Measurements from ENCODE around the gene RABL6. TPM values are rescaled to one million over a fixed set of nuclear protein-coding genes. Genes with fewer than 3 reads are reported as not detected.
"Not testable (repeated sequence)": the region's sequence is repeated elsewhere in the genome, so short reads cannot be mapped to it uniquely, and the experiment has no call there.

The RABL6 gene
- total and polyA plus RNA-seq, 5 experiments from 2014 or later = 11.6 to 74.5 (median 17.2) TPM

GRCh38 chr9:136782452-136782851 lies 25.3 kb upstream of the RABL6 start:
- no peak overlapping the region for H3K27ac Mint-ChIP-seq
- POLR2A ChIA-PET = no interaction called here
- H3K27me3 Mint-ChIP-seq = peaks cover 2 to 21% (median 9%) of the 10 kb centered on the region in 5 donors
- ATAC-seq = no peak
- no peak for DNase-seq
- peaks cover under 1 to 4% (median 1%) of the 10 kb centered on the region in 4 donors for H3K4me1 Mint-ChIP-seq
- no peak overlapping the region for H3K4me3 Mint-ChIP-seq
- H3K9me3 Mint-ChIP-seq = no peaks in the 10 kb centered on the region
- no peaks in the 10 kb centered on the region for H3K36me3 Mint-ChIP-seq

GRCh38 chr9:136784249-136784996 lies 23.3 kb upstream of the RABL6 start:
- peaks cover 0 to 5% (median 3%) of the 10 kb centered on the region in 5 donors for H3K27me3 Mint-ChIP-seq
- DNase-seq = no peak
- POLR2A ChIA-PET = no interaction called here
- ATAC-seq = no peak
- H3K4me3 Mint-ChIP-seq = no peak overlapping the region
- H3K9me3 Mint-ChIP-seq = no peaks in the 10 kb centered on the region
- H3K36me3 Mint-ChIP-seq = no peaks in the 10 kb centered on the region
- H3K27ac Mint-ChIP-seq = no peak overlapping the region
- peaks cover 1 to 16% (median 9%) of the 10 kb centered on the region in 4 donors for H3K4me1 Mint-ChIP-seq

- Mint-ChIP-seq H3K36me3 (no peaks in the 10 kb centered on the region), H3K4me1 (peaks cover 1 to 16% (median 9%) of the 10 kb centered on the region in 4 donors), H3K27ac (no peak overlapping the region), H3K27me3 (peaks cover 0 to 5% (median 3%) of the 10 kb centered on the region in 5 donors), H3K4me3 (no peak overlapping the region), H3K9me3 (no peaks in the 10 kb centered on the region)
- no peak for DNase-seq
- POLR2A ChIA-PET = no interaction called here
- ATAC-seq = no peak
Observed at GRCh38 chr9:136784997-136785361, 22.8 kb upstream of the RABL6 start.

GRCh38 chr9:136785565-136786355 lies 22.0 kb upstream of the RABL6 start:
- not testable (repeated sequence) for H3K27ac Mint-ChIP-seq, H3K9me3 Mint-ChIP-seq, DNase-seq, H3K36me3 Mint-ChIP-seq, H3K4me3 Mint-ChIP-seq, ATAC-seq, H3K27me3 Mint-ChIP-seq
- peaks cover 1 to 24% (median 14%) of the 10 kb centered on the region in 4 donors for H3K4me1 Mint-ChIP-seq
- POLR2A ChIA-PET = interaction anchor here (0.6 kb wide), 2 partner anchors 347 to 788 kb away, joined by 3 to 6 read pairs; no protein-coding TSS in a partner anchor

- H3K36me3 Mint-ChIP-seq = no peaks in the 10 kb centered on the region
- POLR2A ChIA-PET = interaction anchor here (0.6 kb wide), 2 partner anchors 346 to 788 kb away, joined by 3 to 6 read pairs; no protein-coding TSS in a partner anchor
- H3K4me3 Mint-ChIP-seq = no peak overlapping the region
- no peak overlapping the region for H3K27ac Mint-ChIP-seq
- H3K27me3 Mint-ChIP-seq = peaks cover 0 to 5% (median 3%) of the 10 kb centered on the region in 5 donors
- DNase-seq (no peak), ATAC-seq (no peak)
- H3K4me1 Mint-ChIP-seq = peaks cover 1 to 25% (median 16%) of the 10 kb centered on the region in 4 donors
- no peaks in the 10 kb centered on the region for H3K9me3 Mint-ChIP-seq
Observed at GRCh38 chr9:136786451-136786850, 21.3 kb upstream of the RABL6 start.

- DNase-seq, ATAC-seq, H3K9me3 Mint-ChIP-seq, H3K27ac Mint-ChIP-seq, H3K4me3 Mint-ChIP-seq, H3K27me3 Mint-ChIP-seq, H3K36me3 Mint-ChIP-seq: not testable (repeated sequence)
- peaks cover 1 to 29% (median 19%) of the 10 kb centered on the region in 4 donors for H3K4me1 Mint-ChIP-seq
- POLR2A ChIA-PET = interaction anchor here (1.0 kb wide), 1 partner anchor 244 kb away, joined by 4 read pairs; no protein-coding TSS in a partner anchor
Observed at GRCh38 chr9:136786983-136787382, 20.8 kb upstream of the RABL6 start.

GRCh38 chr9:136787690-136788400 lies 19.9 kb upstream of the RABL6 start:
- no peaks in the 10 kb centered on the region for H3K9me3 Mint-ChIP-seq
- peak overlapping the region in 1 of 10 donors; percentile 3 for H3K4me3 Mint-ChIP-seq
- POLR2A ChIA-PET = interaction anchor here (0.9 to 1.3 kb wide), 3 partner anchors 243 to 248 kb away, joined by 3 to 5 read pairs (median 4); no protein-coding TSS in a partner anchor
- H3K27me3 Mint-ChIP-seq = peaks cover 0 to 5% (median 2%) of the 10 kb centered on the region in 5 donors
- DNase-seq (peak; percentile 38 to 86 (median 70)), ATAC-seq (no peak)
- no peak overlapping the region for H3K27ac Mint-ChIP-seq
- peaks cover 0 to 2% (median 0%) of the 10 kb centered on the region in 3 donors for H3K36me3 Mint-ChIP-seq
- H3K4me1 Mint-ChIP-seq = peaks cover 1 to 33% (median 25%) of the 10 kb centered on the region in 4 donors

GRCh38 chr9:136788644-136789522 lies 18.9 kb upstream of the RABL6 start:
- Mint-ChIP-seq H3K27ac (peak overlapping the region in 3 of 10 donors; percentile 12 to 40 (median 21)), H3K4me3 (peak overlapping the region in 1 of 10 donors; percentile 70), H3K4me1 (peaks cover 4 to 33% (median 28%) of the 10 kb centered on the region in 4 donors)
- not testable (repeated sequence) for ATAC-seq, H3K9me3 Mint-ChIP-seq, DNase-seq, H3K27me3 Mint-ChIP-seq, H3K36me3 Mint-ChIP-seq
- POLR2A ChIA-PET = interaction anchor here (0.9 to 1.3 kb wide), 3 partner anchors 240 to 247 kb away, joined by 3 to 5 read pairs (median 5); no protein-coding TSS in a partner anchor

GRCh38 chr9:136789523-136789937 lies 18.2 kb upstream of the RABL6 start:
- Mint-ChIP-seq H3K36me3 (peaks cover 0 to 9% (median 3%) of the 10 kb centered on the region in 3 donors), H3K27me3 (peaks cover 0 to 5% (median 0%) of the 10 kb centered on the region in 5 donors), H3K27ac (peak overlapping the region in 1 of 10 donors; percentile 69), H3K9me3 (no peaks in the 10 kb centered on the region), H3K4me3 (no peak overlapping the region), H3K4me1 (peaks cover 4 to 33% (median 28%) of the 10 kb centered on the region in 4 donors)
- ATAC-seq (no peak), DNase-seq (no peak)
- POLR2A ChIA-PET = interaction anchor here (1.0 kb wide), 1 partner anchor 239 kb away, joined by 5 read pairs; no protein-coding TSS in a partner anchor

- POLR2A ChIA-PET = interaction anchor here (0.5 to 4.9 kb wide), 13 partner anchors 9 to 450 kb away, joined by 3 to 44 read pairs (median 5); partner anchors contain the start of genes CLIC3, FBXW5, MAN1B1 and PAXX
- H3K27me3 Mint-ChIP-seq = peaks cover 0 to 5% (median 0%) of the 10 kb centered on the region in 5 donors
- DNase-seq (peak; percentile 97 to 100 (median 100)), ATAC-seq (peak; percentile 87)
- H3K36me3 Mint-ChIP-seq = peaks cover 0 to 9% (median 3%) of the 10 kb centered on the region in 3 donors
- H3K4me3 Mint-ChIP-seq = peak within 1 kb of the TSS; percentile 83 to 92 (median 86)
- no peaks in the 10 kb centered on the region for H3K9me3 Mint-ChIP-seq
- peaks cover 4 to 36% (median 32%) of the 10 kb centered on the region in 4 donors for H3K4me1 Mint-ChIP-seq
- H3K27ac Mint-ChIP-seq = peak within 1 kb of the TSS; percentile 70 to 98 (median 96)
Observed at GRCh38 chr9:136790640-136791515, 16.9 kb upstream of the RABL6 start, which contains the start of gene TMEM141. TSS of gene TMEM141 (plus strand) at chr9:136791344. CDS start at chr9:136791371, 27 bp downstream.
